ENCODE results near the gene ETNK2.

- no peak for TF ChIP-seq POLR2AphosphoS5 (IDR thresholded peaks at IDR 0.05)
- TF ChIP-seq CTCF (IDR thresholded peaks at IDR 0.05): no peak
Measured at GRCh38 chr1:204106825-204107224, 45.0 kb downstream of the ETNK2 start.

Measured in sigmoid colon (tissue), 4 donors.